GM18505 (cell line): Measurements from ENCODE around the gene TTN.

Experiments
- ATAC-seq: cut with Tn5 transposase; IDR thresholded peaks from one replicate; pipeline ENCODE4 v1.9.1; 2021; ENCODE audit not compliant: unreplicated experiment
- POLR2A ChIP-seq: IDR thresholded peaks from 4 replicates; pipeline ENCODE4 v1.6.1; 2011; ENCODE audit warnings: borderline replicate concordance; ENCODE audit not compliant: insufficient read depth, insufficient read length; ENCODE audit errors: extremely low read depth

TTN gene

GRCh38 chr2:178807227-178808008 lies at the start of gene TTN:
TTN (minus strand) TSS chr2:178807423; CDS start chr2:178804642, 2,781 bp downstream.
- TF ChIP-seq POLR2A = no peak
- no peak for ATAC-seq

- no peak for TF ChIP-seq POLR2A
- no peak for ATAC-seq
Observed at GRCh38 chr2:178855151-178855550, 47.9 kb upstream of the TTN start.

GRCh38 chr2:178848335-178848734 lies 41.1 kb upstream of the TTN start:
- no peak for ATAC-seq
- TF ChIP-seq POLR2A = no peak

- no peak for TF ChIP-seq POLR2A
- ATAC-seq = no peak
Observed at GRCh38 chr2:178846458-178846802, 39.2 kb upstream of the TTN start.

GRCh38 chr2:178845566-178846457 lies 38.6 kb upstream of the TTN start:
- no peak for ATAC-seq
- no peak for TF ChIP-seq POLR2A

- TF ChIP-seq POLR2A = no peak
- ATAC-seq = no peak
Observed at GRCh38 chr2:178844701-178845100, 37.5 kb upstream of the TTN start.

- no peak for ATAC-seq
- TF ChIP-seq POLR2A = no peak
Observed at GRCh38 chr2:178844269-178844668, 37.0 kb upstream of the TTN start.

GRCh38 chr2:178843697-178844096 lies 36.5 kb upstream of the TTN start:
- TF ChIP-seq POLR2A = no peak
- ATAC-seq = no peak

GRCh38 chr2:178836807-178837206 lies 29.6 kb upstream of the TTN start:
- no peak for TF ChIP-seq POLR2A
- no peak for ATAC-seq

GRCh38 chr2:178834086-178834485 lies 26.9 kb upstream of the TTN start:
- ATAC-seq = no peak

GRCh38 chr2:178833382-178833781 lies 26.2 kb upstream of the TTN start:
- no peak for ATAC-seq
- TF ChIP-seq POLR2A = no peak

More at GRCh38 chr2:178834086-178834485, 26.9 kb upstream of the TTN start:
- no peak for TF ChIP-seq POLR2A

GRCh38 chr2:178830451-178830850 lies 23.2 kb upstream of the TTN start:
- no peak for ATAC-seq
- TF ChIP-seq POLR2A = no peak

- TF ChIP-seq POLR2A = no peak
- no peak for ATAC-seq
Observed at GRCh38 chr2:178829981-178830380, 22.8 kb upstream of the TTN start.

GRCh38 chr2:178829299-178829960 lies 22.2 kb upstream of the TTN start:
- ATAC-seq = no peak
- no peak for TF ChIP-seq POLR2A

- no peak for ATAC-seq
- TF ChIP-seq POLR2A = no peak
Observed at GRCh38 chr2:178828486-178828881, 21.3 kb upstream of the TTN start.
